22Rv1 (cell line): ENCODE data around the gene ABI1.

Experiments used
- ZFX ChIP-seq: fragments of 450-650 bp; IDR thresholded peaks from 2 replicates; pipeline ENCODE4 v1.6.1; 2017; ENCODE audit warnings: antibody characterized with exemption, borderline replicate concordance
- TF ChIP-seq, protein P1 (sequence below): fragments of 450-650 bp; IDR thresholded peaks from 2 replicates; pipeline ENCODE4 v1.5.1; 2017; ENCODE audit warnings: mild to moderate bottlenecking

DNA sequence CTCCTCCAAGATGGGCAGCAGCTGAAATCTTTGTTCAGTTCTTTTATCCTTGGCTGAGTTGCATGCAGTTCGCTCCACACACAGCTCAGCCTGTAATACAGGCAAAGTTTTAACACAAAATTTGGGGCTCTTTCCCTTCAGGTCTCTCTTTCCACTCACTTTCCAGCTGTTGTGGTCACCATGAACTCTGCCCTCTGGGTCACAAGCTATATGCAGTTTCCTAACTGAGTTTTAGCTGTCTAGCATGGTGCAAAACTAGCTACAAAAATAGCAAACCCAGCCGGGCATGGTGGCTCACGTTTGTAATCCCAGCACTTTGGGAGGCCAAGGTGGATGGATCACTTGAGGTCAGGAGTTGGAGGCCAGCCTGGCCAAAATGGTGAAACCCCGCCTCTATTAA lies 53.2 kb downstream of the ABI1 start:
- TF ChIP-seq, protein P1, sequence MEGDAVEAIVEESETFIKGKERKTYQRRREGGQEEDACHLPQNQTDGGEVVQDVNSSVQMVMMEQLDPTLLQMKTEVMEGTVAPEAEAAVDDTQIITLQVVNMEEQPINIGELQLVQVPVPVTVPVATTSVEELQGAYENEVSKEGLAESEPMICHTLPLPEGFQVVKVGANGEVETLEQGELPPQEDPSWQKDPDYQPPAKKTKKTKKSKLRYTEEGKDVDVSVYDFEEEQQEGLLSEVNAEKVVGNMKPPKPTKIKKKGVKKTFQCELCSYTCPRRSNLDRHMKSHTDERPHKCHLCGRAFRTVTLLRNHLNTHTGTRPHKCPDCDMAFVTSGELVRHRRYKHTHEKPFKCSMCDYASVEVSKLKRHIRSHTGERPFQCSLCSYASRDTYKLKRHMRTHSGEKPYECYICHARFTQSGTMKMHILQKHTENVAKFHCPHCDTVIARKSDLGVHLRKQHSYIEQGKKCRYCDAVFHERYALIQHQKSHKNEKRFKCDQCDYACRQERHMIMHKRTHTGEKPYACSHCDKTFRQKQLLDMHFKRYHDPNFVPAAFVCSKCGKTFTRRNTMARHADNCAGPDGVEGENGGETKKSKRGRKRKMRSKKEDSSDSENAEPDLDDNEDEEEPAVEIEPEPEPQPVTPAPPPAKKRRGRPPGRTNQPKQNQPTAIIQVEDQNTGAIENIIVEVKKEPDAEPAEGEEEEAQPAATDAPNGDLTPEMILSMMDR = no peak
- no peak for TF ChIP-seq ZFX
